Suppressor macrophage treated with lipopolysaccharide for 4 hours (primary cell): ENCODE measurements around the gene GSC2.

Experiments used
- DNase-seq: peaks from one replicate; pipeline ENCODE4 v3.0.0-alpha.2; 2020

Gene GSC2

DNA sequence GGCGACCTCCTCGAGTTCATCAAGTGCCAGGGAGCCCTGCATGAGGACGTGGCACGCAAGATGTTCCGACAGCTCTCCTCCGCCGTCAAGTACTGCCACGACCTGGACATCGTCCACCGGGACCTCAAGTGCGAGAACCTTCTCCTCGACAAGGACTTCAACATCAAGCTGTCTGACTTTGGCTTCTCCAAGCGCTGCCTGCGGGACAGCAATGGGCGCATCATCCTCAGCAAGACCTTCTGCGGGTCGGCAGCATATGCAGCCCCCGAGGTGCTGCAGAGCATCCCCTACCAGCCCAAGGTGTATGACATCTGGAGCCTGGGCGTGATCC lies 18.4 kb downstream of the GSC2 start:
- no peak for DNase-seq

DNA sequence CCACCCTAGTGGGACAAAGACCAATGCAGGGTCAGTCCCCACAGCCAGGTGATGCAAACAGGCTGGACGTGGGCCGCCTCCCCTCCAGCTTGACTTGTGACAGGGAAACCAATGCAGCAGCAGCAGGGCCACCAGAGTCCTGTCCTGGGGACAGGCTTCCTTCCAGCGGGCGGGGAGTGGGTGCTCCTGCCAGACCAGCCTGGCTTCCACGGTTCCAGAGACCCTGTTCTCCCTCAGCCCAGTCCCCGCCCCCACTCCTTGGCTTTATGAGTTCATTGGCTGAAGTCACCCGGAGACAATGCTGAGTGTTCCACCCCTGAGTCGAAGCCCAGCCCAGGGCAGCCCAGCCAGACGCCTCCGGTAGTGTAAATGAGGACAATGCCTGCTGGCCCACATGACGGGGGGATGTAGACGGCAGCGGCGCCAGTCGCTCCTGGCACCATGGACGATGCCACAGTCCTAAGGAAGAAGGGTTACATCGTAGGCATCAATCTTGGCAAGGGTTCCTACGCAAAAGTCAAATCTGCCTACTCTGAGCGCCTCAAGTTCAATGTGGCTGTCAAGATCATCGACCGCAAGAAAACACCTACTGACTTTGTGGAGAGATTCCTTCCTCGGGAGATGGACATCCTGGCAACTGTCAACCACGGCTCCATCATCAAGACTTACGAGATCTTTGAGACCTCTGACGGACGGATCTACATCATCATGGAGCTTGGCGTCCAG lies 19.0 kb downstream of the GSC2 start, which contains the start of gene TSSK2:
TSSK2 (plus strand) TSS at position 350 of the 726 bp plus-strand sequence; CDS start at position 442, 92 bp downstream.
- DNase-seq, result no peak

DNA sequence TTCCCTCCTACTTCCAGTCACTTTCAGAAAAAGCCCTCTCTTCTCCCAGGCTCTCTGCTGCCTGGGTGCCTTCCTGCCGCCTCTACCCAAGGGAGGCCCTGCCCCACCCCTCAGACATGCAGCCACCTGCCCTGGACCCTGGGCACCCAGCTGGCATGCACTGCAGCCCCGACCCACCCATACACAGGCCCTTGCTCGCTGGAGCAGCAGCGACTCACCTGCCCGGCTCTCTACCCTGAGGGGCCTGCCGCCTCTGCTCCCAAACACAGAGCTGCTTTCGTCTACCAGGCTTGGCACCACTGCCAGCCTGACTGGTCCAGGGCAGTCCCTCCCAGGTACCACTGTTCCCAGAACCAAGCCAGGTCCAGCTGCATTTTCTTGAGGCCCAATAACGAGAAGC lies 20.2 kb downstream of the GSC2 start:
- no peak for DNase-seq

DNA sequence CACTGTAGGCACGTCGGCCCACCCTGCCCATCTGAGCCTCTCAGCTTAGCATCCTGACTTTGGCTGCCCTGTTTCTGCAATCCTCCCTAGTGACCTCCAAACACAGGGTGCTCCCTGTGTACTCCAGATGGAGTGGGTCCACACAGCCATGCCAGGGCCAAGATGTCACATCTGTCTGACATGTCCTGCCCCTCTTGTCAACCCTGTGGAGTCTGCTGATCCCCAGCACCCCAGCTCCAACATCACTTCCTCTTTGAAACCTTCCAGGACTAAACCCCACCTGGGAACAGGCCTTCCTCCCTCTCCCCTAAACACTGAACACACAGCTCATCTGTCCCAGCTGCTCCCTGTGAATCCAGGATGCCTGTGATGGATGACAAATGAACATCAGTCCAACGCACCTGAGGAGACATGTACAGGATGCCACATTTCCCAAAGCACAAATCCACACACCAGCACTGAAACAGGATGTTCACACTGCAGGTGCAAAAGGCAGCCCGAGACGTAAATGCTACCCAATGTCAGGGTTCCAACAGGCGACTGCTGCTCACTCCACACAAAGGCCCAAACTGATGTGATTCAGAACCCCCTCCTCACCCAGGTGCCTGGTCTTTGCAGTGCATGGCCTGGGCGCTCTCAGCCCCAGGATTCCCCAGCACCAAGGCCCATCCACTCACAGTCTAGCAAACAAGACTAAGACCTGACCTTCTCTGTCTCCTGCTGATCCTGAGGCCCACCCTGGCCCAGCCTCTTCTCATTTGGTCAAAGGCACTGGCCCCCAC lies 21.0 kb downstream of the GSC2 start:
- DNase-seq, result no peak

DNA sequence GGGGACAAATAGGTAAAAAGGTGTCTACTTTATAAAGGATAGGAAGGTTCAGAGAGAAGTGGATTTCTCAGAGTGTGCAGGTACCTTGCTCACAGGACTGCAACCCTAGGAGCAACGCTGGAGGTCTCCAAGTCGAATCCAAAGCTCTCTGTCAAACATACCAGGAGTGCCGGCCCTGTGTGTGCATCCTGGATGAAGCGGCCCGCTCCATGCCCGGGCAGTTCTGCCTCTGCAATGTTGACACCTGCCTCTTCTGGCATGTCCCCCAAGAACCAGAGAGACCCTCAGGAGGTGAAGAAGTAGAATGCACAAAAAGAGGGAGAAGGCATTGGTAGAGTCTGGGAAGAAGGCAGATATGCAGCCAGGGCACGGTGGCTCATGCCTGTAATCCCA lies 22.1 kb downstream of the GSC2 start:
- no peak for DNase-seq

DNA sequence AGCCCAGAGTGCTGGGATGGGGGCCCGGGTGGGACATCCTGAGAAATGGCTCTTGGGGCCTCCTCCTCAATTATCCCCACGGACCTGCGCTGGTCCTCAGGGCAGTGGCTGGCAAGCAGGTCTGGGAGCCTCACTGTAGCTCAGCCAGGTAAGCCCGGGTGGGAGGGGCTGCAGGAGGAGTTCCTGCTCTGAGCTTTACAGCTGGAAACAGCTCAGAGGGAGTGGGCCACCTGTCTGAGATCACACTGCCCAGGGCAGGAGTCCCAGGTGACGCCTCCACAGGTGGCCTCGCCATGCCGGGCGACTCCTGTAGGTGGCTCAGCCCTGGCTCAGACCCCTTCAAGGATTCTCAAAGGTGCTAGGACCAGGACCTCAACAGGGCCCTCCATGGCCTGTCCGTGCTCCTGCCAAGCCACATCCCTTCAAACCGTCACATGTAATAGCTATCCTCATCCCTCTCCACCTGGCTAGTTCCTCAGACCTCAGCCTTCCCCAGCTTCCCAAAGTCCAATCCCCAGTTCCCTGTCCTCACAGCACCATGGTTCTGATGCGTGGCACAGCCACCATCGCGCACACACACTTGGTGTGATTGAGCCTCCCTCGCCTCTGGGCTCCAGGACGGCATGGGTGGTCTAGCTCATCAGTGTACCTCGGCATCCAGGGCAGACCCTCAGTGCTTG lies 22.6 kb downstream of the GSC2 start:
- DNase-seq, result no peak

DNA sequence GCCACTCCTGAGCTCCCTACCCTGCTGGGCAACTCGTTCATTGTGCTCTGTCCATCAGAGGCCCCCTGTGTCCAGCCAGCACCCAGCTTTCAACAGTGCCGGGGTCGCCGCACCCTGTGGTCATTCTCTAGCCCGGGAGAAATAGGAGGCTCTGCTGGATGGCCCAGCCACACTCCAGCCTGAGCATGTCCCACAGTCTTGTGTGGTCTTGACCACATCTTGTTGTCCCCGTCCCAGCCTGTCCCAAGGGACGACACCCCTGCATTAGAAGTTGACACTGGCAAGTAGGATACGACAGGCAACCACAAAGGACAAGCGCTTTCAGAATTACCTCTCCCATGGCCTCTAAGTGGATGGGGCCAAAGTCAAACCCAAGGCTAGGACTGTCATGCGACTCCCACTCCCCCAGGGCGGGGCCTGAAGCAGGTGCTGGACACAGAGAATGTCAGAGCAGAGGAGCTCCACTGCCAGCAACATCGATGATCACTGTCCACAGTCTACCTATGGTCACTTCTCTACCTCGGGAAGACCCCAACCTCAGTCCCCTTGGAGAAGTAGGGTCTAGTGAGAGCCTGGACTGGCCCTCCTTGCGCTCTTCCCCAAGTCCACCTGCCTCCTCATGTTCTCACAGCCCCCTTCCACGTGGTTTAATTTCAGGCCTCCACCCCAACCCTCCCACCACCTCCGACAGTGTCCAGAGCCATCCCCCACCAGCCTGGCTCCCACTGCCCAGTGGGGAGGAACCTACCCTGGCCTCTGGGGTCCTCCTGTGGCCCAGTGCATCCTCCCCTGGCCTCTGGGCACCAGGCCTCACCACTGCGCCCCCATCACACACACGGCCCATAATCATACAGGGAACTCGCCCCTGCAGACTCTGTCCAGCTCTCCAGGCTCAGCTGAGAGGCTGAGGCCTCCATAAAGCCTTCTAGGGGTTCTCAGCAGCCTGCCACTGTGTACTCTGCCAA lies 23.5 kb downstream of the GSC2 start:
- no peak for DNase-seq

DNA sequence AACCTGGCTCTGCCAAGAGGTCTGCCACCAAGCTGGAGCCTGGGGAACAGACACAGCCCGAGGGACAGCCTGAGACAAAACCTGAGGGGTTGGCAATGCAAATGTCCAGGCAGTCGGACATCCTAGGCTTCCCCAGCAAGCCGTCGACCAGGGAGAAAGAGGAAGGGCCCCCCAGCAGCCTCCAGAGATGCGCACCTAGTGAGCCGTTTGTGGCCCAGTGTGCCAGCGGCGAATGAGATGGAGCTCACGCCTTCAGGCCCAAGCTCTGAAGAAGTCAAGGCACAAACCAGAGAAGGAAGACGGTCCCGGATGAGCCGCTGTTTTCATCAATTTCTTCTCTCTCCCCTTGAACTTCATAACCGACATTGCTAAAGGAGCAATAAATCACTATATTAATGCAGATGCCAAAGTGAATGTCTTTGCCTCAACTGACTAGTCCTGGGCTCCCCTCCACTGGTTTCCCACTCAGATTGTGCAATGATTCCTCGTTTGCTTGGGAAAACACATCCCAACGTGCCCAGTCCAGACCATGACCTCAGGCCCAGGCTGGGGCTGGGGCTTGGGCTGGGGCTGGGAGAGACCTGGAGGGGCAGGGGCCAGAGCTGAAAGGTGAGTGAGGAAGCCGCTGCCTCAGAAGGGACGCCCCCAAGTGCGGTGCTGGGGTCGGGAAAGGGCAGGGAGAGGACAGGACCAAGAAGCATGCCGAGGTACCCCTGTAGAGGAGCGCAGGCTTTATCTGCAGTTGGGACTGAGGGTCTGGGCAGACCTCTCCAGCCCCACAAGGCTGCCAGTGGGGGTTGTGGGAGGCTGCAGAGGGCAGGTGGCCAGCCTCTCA lies 24.4 kb downstream of the GSC2 start:
- DNase-seq, result no peak

DNA sequence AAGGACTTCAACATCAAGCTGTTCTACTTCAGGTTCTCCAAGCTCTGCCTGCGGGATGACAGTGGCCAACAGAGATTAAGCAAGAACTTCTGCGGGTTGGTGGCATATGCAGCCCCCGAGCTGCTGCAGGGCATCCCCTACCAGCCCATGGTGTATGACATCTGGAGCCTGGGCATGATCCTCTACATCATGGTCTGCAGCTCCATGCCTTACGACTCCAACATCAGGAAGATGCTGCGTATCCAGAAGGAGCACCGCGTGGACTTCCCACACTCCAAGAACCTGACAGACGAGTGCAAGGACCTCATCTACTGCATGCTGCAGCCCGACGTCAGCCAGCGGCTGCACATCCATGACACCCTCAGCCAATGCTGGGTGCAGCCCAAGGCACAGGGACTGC lies 25.1 kb downstream of the GSC2 start:
- no peak for DNase-seq

DNA sequence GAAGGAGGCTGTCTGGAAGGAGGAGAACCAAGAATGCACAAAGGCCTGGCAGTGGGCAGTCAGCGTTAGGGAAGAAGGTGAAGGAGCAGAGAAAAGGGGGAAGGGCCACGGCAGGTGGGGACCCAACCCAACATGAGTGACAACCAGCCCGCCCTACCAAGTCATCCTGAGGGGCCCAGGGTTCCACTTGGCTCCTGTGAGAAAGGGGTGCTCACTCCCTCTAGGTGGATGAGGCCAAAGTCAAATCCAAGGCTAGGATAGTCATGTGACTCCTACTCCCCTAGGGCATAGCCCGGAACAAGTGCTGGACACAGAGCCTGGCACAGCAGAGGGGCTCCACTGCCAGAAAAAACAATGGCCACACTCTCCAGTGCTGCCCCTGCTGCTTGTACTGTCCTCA lies 25.7 kb downstream of the GSC2 start:
- no peak for DNase-seq

DNA sequence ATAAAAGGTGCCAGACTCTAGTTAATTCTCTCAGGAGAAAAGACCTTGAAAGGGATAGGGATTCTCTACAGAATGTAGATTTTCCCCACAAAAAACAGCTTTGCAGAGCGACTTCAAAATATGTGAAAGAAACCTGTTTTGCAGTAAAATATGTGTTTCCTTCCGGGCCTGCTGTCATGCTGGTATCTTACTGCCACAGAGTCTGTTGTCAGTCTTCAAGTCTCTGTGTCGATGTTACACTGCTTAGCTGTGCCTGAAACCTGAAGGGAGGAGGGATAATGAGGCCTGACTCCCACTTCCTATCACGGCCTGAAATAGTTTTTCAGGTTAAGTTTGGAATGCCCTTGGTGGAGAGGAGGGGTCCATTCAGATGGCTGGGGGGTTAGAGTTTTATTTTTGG lies 26.2 kb downstream of the GSC2 start:
- no peak for DNase-seq

DNA sequence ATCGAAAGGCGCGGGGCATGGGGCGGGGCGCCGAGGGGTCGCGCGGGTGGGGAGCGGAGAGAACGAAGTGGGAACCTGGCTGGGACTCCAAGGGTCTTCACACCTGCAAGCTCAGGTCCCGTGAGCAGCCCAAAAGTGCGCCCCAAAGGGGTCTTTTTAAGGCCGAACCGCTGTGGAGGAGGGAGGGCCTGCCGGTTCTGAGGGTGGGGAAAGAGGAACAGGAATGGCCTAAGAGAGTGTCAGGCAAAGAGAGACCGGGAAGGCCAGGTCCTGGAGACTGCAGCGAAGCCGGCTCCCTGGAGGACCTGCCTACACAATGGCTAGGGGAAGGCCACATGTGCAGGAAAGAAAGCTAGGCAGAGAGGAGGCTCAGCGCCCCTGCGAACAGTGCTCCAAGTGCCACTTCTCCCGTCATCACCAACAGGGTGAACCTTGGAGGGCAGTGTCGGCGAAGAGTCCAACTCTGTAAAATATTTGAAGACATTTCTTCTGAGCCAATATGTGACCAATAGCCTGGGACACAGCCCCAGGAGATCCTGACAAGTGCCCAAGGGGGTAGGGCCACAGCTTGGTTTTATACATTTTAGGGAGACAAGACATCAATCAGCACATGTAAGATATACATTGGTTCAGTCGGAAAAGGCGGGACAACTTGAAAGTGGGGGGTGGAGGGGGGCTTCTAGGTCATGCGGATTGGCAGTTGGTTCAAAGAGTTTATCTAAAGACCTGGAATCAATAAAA lies 27.2 kb downstream of the GSC2 start:
- peak; percentile 33 for DNase-seq

DNA sequence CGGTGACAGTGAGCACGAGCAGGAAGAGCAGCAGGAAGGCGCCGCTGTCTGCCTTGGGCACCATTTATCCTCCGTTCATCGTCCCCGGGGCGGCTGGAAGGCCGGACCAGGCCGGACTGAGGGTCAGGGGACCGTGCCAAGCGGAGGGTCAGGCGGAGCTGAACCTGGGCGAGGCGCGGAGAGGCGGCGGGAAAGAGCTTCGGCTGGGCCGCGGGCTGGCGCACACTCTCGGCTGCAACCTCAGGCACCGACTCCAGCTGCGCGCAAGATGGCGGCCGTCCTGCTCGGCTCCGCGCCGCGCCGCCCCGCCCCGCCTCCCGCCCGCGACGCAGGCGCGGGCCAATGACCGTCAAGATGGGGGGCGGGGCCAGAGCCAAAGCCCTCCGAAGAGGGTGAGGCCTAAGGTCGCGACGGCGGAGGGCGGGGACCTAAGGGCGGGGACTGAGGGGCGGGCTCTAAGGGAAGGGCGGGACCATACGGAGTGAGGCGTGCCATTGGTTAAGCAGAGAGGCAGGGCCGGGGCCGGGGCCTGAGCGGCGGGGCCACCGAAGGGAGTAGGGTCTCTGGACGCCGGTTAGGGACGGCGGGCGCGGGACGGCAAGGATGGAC lies 27.8 kb downstream of the GSC2 start, which contains the start of gene DGCR2:
DGCR2 (minus strand) TSS at position 270 of the 609 bp plus-strand sequence; CDS start at position 64, 206 bp downstream.
- peak; percentile 99 for DNase-seq

DNA sequence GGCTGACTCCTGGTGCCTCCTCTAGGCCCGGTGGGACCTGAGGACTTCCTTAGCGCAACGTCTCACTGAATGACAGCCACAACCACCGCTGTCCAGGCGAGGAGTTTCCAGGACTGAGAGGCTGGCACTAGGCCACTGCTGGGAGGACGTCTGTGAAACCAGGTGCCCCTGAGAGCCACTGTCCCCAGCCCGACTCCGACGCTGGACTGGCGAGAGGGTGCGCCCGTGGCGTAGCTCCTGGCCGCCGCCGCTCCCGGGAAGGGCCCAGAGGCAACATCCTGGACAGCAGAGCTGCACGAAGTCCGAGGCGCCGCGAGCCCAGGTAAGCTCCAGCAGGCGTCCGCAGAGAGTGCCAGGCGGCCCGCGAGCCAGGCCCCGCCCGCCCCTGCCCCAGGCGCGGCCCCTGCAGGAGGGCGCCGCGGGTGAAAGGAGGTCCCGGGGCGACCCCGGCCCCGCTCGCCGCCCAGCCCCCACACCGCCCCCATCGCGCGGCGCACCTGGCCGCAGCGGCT lies 28.4 kb downstream of the GSC2 start:
- DNase-seq, result peak; percentile 52

DNA sequence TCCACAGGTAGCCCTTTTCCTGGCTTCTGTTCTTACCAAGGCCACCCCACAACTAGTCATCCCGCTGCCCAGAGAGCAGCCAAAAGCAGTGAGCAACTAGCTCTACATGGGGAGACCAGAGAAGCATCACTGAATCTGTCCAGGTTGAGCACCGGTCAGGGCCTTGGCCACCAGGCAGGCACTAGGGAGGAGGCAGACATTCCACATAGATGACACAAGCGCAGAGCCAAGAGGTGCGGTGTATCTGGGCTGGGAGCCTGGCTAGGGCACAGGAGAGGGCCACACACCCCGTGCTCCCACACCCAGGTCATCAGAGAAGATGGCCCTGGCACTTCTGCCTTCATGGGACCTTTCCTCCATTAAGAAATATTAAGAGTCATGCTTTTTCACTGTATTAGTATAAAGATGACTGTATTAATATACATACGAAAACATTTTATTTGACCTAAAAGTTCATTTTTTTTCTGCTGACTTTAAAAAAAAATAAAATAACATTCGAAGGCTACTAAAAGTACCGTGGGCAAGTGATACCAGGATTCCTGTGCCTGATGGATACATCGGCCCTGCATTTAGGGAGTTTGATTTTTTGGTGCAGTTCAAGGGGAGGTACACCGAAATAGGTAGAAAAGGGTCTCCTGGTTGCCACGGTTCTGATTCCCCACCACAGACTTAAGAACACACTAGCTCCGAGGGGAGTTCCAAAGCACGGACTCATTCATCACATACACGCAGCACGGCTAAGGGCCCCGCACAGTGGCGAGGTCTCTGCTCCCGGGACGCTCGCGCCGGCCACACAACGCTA lies 29.1 kb downstream of the GSC2 start:
- DNase-seq, result no peak

DNA sequence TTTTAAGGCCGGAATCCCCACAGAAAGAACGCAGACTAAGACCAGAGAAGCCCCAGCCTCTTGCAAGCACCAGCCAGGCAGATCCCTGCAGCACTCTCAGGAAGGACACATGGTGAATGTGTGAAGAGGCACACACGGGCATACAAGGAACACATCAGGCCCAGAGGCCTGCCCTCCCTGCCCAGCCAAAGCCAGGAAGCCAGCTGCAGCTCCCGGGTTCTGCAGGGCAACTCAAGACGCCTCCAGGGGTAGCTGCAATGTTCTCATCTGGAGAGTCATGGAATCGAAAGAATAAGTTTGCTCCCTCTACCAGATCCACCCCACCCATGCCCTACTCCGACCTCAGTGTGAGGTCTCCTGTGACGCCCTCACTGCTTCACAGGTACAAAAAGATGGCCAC lies 30.1 kb downstream of the GSC2 start:
- no peak for DNase-seq

DNA sequence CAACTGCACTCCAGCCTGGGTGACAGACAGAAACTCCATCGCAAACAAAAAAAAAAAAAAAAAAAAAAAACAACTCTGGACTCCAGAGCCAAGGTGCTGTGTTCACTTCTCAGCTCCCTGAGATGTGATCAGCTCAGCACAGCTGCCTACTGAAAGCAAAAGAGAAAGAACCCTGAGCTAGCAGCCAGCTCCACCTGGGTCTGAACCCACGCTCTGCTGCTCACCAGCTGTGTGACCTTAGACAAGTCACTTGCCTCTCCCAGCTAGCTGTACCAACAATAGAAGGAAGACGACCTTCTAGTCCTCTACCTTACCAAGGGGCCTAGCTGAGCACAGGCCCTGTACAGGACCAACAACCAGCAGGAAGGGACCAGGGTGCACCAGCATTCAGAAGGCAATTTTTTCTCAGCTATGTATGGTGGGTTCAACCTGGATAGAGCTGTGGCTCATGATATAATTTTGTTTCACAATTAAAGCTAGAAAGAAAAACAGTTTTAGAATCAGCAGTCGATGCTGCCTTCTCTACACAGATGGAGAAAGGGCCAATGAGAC lies 31.7 kb downstream of the GSC2 start:
- no peak for DNase-seq

DNA sequence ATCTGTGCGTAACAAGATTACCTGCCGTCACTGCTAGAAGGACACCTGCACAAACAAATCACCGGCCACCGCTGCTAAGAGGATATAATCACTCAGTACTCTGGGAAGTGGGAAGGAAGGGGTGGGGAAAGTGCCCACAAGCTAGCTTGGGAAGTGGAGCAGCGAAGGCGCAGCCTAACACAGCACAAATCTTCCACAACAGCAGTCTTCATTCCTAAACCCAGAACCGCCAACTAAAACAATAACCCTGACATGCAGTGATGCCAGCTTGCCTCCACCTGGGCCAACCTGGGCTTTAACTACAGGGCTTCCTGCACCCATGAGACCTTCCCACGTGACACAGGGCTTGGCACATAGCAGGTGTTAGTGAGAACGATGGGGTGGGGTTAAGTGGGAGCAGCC lies 33.0 kb downstream of the GSC2 start:
- DNase-seq, result no peak

DNA sequence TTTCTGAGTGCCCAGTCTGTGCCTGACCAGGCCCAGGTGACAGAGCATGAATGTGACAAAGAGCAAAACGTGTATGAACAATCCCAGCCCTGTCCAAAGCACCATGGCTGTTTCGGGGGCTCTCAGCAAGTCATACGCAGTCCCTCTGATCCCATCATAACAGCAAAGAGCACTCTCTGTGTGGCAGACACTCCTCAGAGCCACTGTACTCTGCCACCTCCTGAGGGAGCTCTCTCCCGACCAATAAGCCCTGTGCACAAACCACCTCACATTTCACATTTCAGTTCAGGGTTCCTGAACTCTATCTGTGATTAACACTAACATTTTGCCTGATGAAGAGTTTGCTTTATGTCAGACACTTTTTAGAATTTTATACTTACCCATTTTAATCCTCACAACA lies 34.5 kb downstream of the GSC2 start:
- DNase-seq, result no peak
